Glutamatergic neuron (in vitro differentiated cells): ENCODE measurements around the gene CCNA2. TPM values are rescaled to one million over a fixed set of nuclear protein-coding genes. Genes with fewer than 3 reads are reported as not detected.

Source experiments
- DNase-seq: peaks from one replicate; pipeline ENCODE4 v3.0.0; 2022
- H3K27ac Mint-ChIP-seq: one replicate; pipeline ENCODE4 v1.8.0; 2020; ENCODE audit warnings: mild to moderate bottlenecking, mixed read lengths, inconsistent platforms; ENCODE audit not compliant: unreplicated experiment
- H3K27me3 Mint-ChIP-seq: one replicate; pipeline ENCODE4 v1.8.0; 2020; ENCODE audit warnings: mild to moderate bottlenecking, moderate library complexity, mixed read lengths, inconsistent platforms; ENCODE audit not compliant: unreplicated experiment
- H3K36me3 Mint-ChIP-seq: one replicate; pipeline ENCODE4 v1.8.0; 2020; ENCODE audit warnings: mild to moderate bottlenecking, mixed read lengths, inconsistent platforms; ENCODE audit not compliant: unreplicated experiment
- H3K4me1 Mint-ChIP-seq: one replicate; pipeline ENCODE4 v1.8.0; 2020; ENCODE audit warnings: mild to moderate bottlenecking, low read depth, mixed read lengths, inconsistent platforms; ENCODE audit not compliant: unreplicated experiment
- H3K4me3 Mint-ChIP-seq: one replicate; pipeline ENCODE4 v1.8.0; 2020; ENCODE audit warnings: mild to moderate bottlenecking, mixed read lengths, inconsistent platforms; ENCODE audit not compliant: unreplicated experiment
- H3K9me3 Mint-ChIP-seq: one replicate; pipeline ENCODE4 v1.8.0; 2020; ENCODE audit warnings: mild to moderate bottlenecking, moderate library complexity, mixed read lengths, inconsistent platforms; ENCODE audit not compliant: unreplicated experiment
- CTCF ChIP-seq: fragments of 200-600 bp; sonication (generic); IDR thresholded peaks from one replicate; pipeline ENCODE4 v1.5.0; 2021; ENCODE audit not compliant: partially characterized antibody, unreplicated experiment
- total RNA-seq: library from RNA; stranded (reverse); fragmentation: NEBNext Ultra II Directional; extraction: Animal tissue kit (Norgen Biotek cat#: 25700); gene quantifications from one replicate; pipeline ENCODE4 v1.2.1, GENCODE V29; 2021; ENCODE audit not compliant: unreplicated experiment

The CCNA2 gene
- total RNA-seq, 1 donor from 2014 or later, result 8.9 TPM

- DNase-seq, result no peak
- Mint-ChIP-seq H3K9me3 (no peaks in the 10 kb centered on the region), H3K36me3 (no peaks in the 10 kb centered on the region), H3K27me3 (no peaks in the 10 kb centered on the region), H3K27ac (no peak overlapping the region), H3K4me1 (no peaks in the 10 kb centered on the region), H3K4me3 (no peak overlapping the region)
- TF ChIP-seq CTCF, result no peak
Observed at GRCh38 chr4:121788896-121789295, 34.8 kb downstream of the CCNA2 start.

- no peak for TF ChIP-seq CTCF
- H3K27me3 Mint-ChIP-seq, result no peaks in the 10 kb centered on the region
- H3K4me1 Mint-ChIP-seq, result no peaks in the 10 kb centered on the region
- H3K9me3 Mint-ChIP-seq, result no peaks in the 10 kb centered on the region
- no peak overlapping the region for H3K27ac Mint-ChIP-seq
- no peaks in the 10 kb centered on the region for H3K36me3 Mint-ChIP-seq
- no peak overlapping the region for H3K4me3 Mint-ChIP-seq
- DNase-seq, result no peak
Observed at GRCh38 chr4:121786221-121786620, 37.5 kb downstream of the CCNA2 start.

- H3K27ac Mint-ChIP-seq, result no peak overlapping the region
- H3K9me3 Mint-ChIP-seq, result no peaks in the 10 kb centered on the region
- DNase-seq, result no peak
- H3K4me1 Mint-ChIP-seq, result no peaks in the 10 kb centered on the region
- no peaks in the 10 kb centered on the region for H3K27me3 Mint-ChIP-seq
- TF ChIP-seq CTCF, result no peak
- H3K36me3 Mint-ChIP-seq, result no peaks in the 10 kb centered on the region
- no peak overlapping the region for H3K4me3 Mint-ChIP-seq
Observed at GRCh38 chr4:121785479-121785878, 38.2 kb downstream of the CCNA2 start.

- no peak for TF ChIP-seq CTCF
- H3K36me3 Mint-ChIP-seq, result no peaks in the 10 kb centered on the region
- H3K27me3 Mint-ChIP-seq, result no peaks in the 10 kb centered on the region
- no peak for DNase-seq
- H3K27ac Mint-ChIP-seq, result no peak overlapping the region
- no peak overlapping the region for H3K4me3 Mint-ChIP-seq
- H3K9me3 Mint-ChIP-seq, result no peaks in the 10 kb centered on the region
- no peaks in the 10 kb centered on the region for H3K4me1 Mint-ChIP-seq
Observed at GRCh38 chr4:121784975-121785374, 38.7 kb downstream of the CCNA2 start.

- H3K4me3 Mint-ChIP-seq, result no peak overlapping the region
- H3K27ac Mint-ChIP-seq, result no peak overlapping the region
- DNase-seq, result no peak
- H3K27me3 Mint-ChIP-seq, result no peaks in the 10 kb centered on the region
- no peaks in the 10 kb centered on the region for H3K36me3 Mint-ChIP-seq
- no peaks in the 10 kb centered on the region for H3K9me3 Mint-ChIP-seq
- TF ChIP-seq CTCF, result no peak
- H3K4me1 Mint-ChIP-seq, result no peaks in the 10 kb centered on the region
Observed at GRCh38 chr4:121784401-121784800, 39.3 kb downstream of the CCNA2 start.
